Ishikawa (cell line): ENCODE measurements around the gene RHOB.

Experiments used
- EP300 ChIP-seq: IDR thresholded peaks from 2 replicates; pipeline ENCODE4 v1.6.1; 2012; ENCODE audit warnings: borderline replicate concordance
- FOXM1 ChIP-seq: IDR thresholded peaks from 2 replicates; pipeline ENCODE4 v1.6.1; 2012; ENCODE audit warnings: low read depth, borderline replicate concordance
- YY1 ChIP-seq: IDR thresholded peaks from 2 replicates; pipeline ENCODE4 v1.6.1; 2012; ENCODE audit warnings: low read depth

DNA sequence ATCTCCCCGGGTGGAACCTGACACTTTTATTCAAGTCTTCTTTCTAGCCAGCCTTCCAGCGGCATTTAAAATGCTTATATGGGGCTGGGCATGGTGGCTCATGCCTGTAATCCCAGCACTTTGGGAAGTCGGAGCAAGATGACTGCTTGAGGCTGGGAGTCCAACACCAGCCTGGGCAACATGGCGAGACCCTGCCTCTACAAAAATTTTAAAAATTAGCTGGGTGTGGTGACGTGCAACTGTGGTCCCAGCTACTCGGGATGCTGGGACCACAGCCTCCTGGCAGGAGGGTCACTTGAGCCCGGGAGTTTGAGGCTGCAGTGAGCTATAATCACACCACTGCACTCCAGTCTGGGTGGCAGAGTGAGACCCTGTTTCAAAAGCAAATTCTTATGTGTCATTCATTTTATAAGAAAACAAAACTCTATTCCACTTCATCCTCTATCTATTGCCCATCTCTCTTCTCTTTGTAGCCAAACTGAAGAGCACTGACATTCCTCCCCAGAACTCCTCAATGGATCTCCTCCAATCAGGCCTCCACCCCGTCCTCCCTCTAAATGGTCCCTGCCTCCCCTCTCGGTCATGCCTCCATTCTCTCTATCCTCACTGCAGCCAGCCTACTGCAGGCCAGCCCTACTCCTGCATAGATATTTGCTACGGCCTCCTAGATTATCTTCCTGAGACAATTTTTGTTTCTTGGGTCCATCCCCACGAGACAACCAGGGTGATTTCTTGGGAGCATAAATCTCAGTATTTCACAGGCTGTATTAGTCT is 18.0 kb upstream of the RHOB start:
- TF ChIP-seq YY1: no peak
- TF ChIP-seq EP300: no peak
- no peak for TF ChIP-seq FOXM1
